Heart left ventricle (tissue), 16 donors: ENCODE data around the gene SLCO3A1. TPM values are rescaled to one million over a fixed set of nuclear protein-coding genes. Genes with fewer than 3 reads are reported as not detected.

Experiments
- ATAC-seq, 4 donors: fragments of 200-7000 bp; cut with Tn5 transposase; one replicate each; pipeline ENCODE4 v1.9.1; 2020 to 2022; ENCODE audit warnings: moderate library complexity in 4 of 4, mild to moderate bottlenecking in 3 of 4, moderate number of reproducible peaks in 1 of 4
- DNase-seq, 5 donors: peaks; one replicate each; pipeline ENCODE4 v3.0.0-alpha.2; 2020
- H3K27ac ChIP-seq, 12 donors: fragments of 200-600 bp; sonication (generic) in 4 of 12; one replicate each; pipeline versions ENCODE4 v1.5.0 to v1.8.0; 2016 to 2022; ENCODE audit warnings: mild to moderate bottlenecking in 2 of 12
- H3K27me3 ChIP-seq, 9 donors: fragments of 200-600 bp; sonication (generic) in 2 of 9; one replicate each; pipeline versions ENCODE4 v1.5.1 to v1.8.0; 2016 to 2022; ENCODE audit warnings: mild to moderate bottlenecking in 3 of 9
- H3K36me3 ChIP-seq, 9 donors: fragments of 200-600 bp; sonication (generic) in 2 of 9; one replicate each; pipeline versions ENCODE4 v1.5.0 to v1.8.0; 2018 to 2022; ENCODE audit warnings: mild to moderate bottlenecking in 2 of 9
- H3K4me1 ChIP-seq, 12 donors: fragments of 200-600 bp; sonication (generic) in 4 of 12; one replicate each; pipeline versions ENCODE4 v1.5.0 to v1.8.0; 2016 to 2022; ENCODE audit warnings: mild to moderate bottlenecking in 3 of 12
- H3K4me3 ChIP-seq, 12 donors: fragments of 200-600 bp; sonication (generic) in 4 of 12; one replicate each; pipeline versions ENCODE4 v1.5.0 to v1.8.0; 2017 to 2022; ENCODE audit warnings: mild to moderate bottlenecking in 9 of 12, moderate library complexity in 4 of 12
- H3K9me3 ChIP-seq, 12 donors: fragments of 200-600 bp; sonication (generic) in 4 of 12; one replicate each; pipeline versions ENCODE4 v1.5.0 to v1.8.0; 2016 to 2022; ENCODE audit warnings: mild to moderate bottlenecking in 1 of 12
- POLR2A ChIP-seq, 2 donors: fragments of 450-650 bp; IDR thresholded peaks; one replicate each; pipeline ENCODE4 v1.6.1; 2017; ENCODE audit warnings: antibody characterized with exemption in 2 of 2, mild to moderate bottlenecking in 2 of 2, moderate library complexity in 2 of 2
- WGBS, 4 donors: extraction: QIAGEN DNeasy Blood & Tissue Kit in 2 of 4; methylation state at CpG; one replicate each; pipeline versions ENCODE4 v1.1.5 to v1.1.7; 2013 to 2018; 5-methylcytosine and 5-hydroxymethylcytosine counted together
- intact Hi-C, 10 donors: fragments of 100-400 bp; cut with DNase I; formaldehyde crosslinking; loops; one replicate each; pipeline versions ENCODE4 v1.11.1 to v1.14.2; 2022
- polyA plus RNA-seq, 2 donors: library from polyadenylated mRNA; stranded (reverse); fragments of 200-250 nt; gene quantifications; one replicate each; pipeline ENCODE4 v1.2.3, GENCODE V29; 2013
- total RNA-seq, 9 donors: library from RNA; depleted of rRNA in 2 of 9; stranded (reverse); fragments of >200 nt in 2 of 9; fragmentation: NEBNext Ultra II Directional in 3 of 9; extraction: Animal tissue kit (Norgen Biotek cat#: 25700) in 3 of 9; gene quantifications; one replicate each; pipeline versions ENCODE4 v1.1.0 to v1.2.4, GENCODE V29; 2016 to 2023
- TF ChIP-seq, protein P1 (sequence below), 12 donors: fragments of 200-600 bp; sonication (generic) in 4 of 12; IDR thresholded peaks; one replicate each; pipeline versions ENCODE4 v1.5.0 to v1.8.0; 2018 to 2022; ENCODE audit warnings: antibody characterized with exemption in 12 of 12, mild to moderate bottlenecking in 5 of 12
- donor health status: ischemic (EF 13 %, LVEDD 7.1; RV severe dilation, severe dysfunction).
- donor health status: healthy with polysubstance abuse.
- donor health status: DM: no; HTN: yes; CAD: no.
- donor health status: DM: no; HTN: no; CAD: no.
- donor health status: ischemic (EF 25% LVEDD 6.9; RV normal size, moderate dysfunction).
- donor health status: ischemic (EF 25% LVEDD 5.7; RV mildly dilated, moderate dysfunction).
- donor health status: healthy.
- donor health status: DM: yes; HTN: yes; CAD: no.
- donor health status: ischemic (EF 35%, LVEDD 5.7; RV mildly dilated, moderate dysfunction).
- donor health status: nonischemic (EF 11% LVEDD 7.7; RV severe dilation, severe dysfunction).
- donor health status: DM: yes; HTN: yes; CAD: no.
- donor health status: PGD.
- donor health status: ischemic (EF 29% LVEDD 5.4; RV normal size, mild dysfunction).
- donor health status: nonischemic (EF 23%, LVEDD 6.1; RV moderate dilation, normal function).

Gene SLCO3A1
- total and polyA plus RNA-seq, 11 donors: 26.3 to 64.2 (median 50.2) TPM

DNA sequence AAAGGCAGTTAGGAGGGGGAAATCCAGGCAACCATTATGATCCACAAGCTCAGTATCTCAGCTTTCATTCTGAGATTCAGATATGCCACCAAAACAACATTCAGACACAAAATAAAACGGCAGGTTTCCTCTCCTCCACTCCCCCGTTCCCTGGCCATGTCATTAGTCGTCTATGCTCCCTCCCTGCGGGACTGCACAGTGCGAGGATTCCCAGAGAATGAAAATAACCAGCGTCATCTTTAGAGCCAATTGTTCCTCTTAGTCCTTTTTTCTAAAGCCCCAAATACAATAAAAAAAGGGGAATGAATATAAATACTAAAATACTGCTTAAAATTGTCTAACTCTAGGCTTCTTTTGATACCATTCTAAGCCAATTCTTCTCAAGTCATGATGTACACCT, 7.8 kb upstream of the SLCO3A1 start:
- intact Hi-C loops: loop anchor here in 1 of 10 donors (10.0 kb wide), 1 partner anchor 231 kb away; no protein-coding TSS in a partner anchor
- no peaks in the 10 kb centered on the region for H3K36me3 ChIP-seq
- H3K27ac ChIP-seq: no peak overlapping the region
- WGBS, 4 donors: 50 to 68% (median 55%) methylated on average over 6 of the region's 6 CpGs
- no peak overlapping the region for H3K4me3 ChIP-seq
- peaks cover 0 to 14% (median 0%) of the 10 kb centered on the region in 12 donors for H3K4me1 ChIP-seq
- DNase-seq (no peak), ATAC-seq (no peak)
- no peaks in the 10 kb centered on the region for H3K27me3 ChIP-seq
- TF ChIP-seq POLR2A (IDR thresholded peaks at IDR 0.05): no peak
- TF ChIP-seq, protein P1, sequence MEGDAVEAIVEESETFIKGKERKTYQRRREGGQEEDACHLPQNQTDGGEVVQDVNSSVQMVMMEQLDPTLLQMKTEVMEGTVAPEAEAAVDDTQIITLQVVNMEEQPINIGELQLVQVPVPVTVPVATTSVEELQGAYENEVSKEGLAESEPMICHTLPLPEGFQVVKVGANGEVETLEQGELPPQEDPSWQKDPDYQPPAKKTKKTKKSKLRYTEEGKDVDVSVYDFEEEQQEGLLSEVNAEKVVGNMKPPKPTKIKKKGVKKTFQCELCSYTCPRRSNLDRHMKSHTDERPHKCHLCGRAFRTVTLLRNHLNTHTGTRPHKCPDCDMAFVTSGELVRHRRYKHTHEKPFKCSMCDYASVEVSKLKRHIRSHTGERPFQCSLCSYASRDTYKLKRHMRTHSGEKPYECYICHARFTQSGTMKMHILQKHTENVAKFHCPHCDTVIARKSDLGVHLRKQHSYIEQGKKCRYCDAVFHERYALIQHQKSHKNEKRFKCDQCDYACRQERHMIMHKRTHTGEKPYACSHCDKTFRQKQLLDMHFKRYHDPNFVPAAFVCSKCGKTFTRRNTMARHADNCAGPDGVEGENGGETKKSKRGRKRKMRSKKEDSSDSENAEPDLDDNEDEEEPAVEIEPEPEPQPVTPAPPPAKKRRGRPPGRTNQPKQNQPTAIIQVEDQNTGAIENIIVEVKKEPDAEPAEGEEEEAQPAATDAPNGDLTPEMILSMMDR (IDR thresholded peaks at IDR 0.05): no peak
- peaks cover 0 to 7% (median 0%) of the 10 kb centered on the region in 12 donors for H3K9me3 ChIP-seq

DNA sequence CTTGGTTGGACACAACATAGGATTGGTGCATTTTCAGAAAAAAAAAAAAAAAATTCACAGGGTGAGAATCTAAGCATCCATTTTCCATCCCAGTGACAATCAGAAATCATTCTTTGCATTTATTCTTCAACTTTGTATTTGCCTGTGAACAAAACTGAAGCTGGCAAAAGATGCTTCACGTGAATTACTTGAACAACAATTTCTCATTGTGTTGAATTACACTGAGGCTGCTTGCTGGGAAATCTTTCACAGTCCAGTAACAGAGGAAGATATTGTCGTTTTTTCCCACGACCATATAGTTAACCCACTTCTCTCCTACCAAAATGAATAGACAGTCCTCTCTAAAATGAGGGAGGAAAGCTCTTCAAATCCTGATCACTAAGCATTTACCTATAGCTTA, 4.3 kb upstream of the SLCO3A1 start:
- Histone ChIP-seq H3K36me3 (no peaks in the 10 kb centered on the region), H3K4me1 (peaks cover 4 to 32% (median 17%) of the 10 kb centered on the region in 12 donors), H3K27ac (peak overlapping the region in 1 of 12 donors; percentile 12), H3K4me3 (no peak overlapping the region), H3K9me3 (no peaks in the 10 kb centered on the region), H3K27me3 (no peaks in the 10 kb centered on the region)
- ATAC-seq: no peak
- no peak for DNase-seq
- TF ChIP-seq, protein P1 (IDR thresholded peaks at IDR 0.05): no peak
- no peak for TF ChIP-seq POLR2A (IDR thresholded peaks at IDR 0.05)
- intact Hi-C loops: loop anchor here in 1 of 10 donors (2.0 to 10.0 kb wide), 2 partner anchors 234 to 540 kb away; no protein-coding TSS in a partner anchor
- WGBS, 4 donors: 59 to 62% (median 62%) methylated on average over 3 of the region's 3 CpGs

DNA sequence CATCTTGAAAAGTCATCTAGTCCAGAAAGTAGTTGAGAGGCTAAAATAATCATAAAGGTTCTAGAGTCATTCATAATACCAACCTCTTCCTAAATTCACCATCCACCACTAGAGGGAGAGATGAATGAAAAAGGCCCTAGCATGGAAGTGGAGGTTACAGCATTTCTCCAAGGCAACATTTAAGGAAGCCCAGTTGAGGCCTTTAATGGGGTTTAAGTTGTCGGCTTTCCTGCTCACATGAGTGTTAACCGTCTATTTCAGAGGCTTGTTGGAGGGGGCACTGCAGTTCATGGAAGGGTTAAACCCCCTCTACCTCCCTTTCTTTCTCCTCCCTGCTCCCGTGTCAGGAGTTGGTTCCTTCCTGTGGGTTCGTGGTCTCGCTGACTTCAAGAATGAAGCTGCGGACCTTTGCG, 3.8 kb upstream of the SLCO3A1 start:
- H3K27me3 ChIP-seq: no peaks in the 10 kb centered on the region
- H3K9me3 ChIP-seq: no peaks in the 10 kb centered on the region
- no peaks in the 10 kb centered on the region for H3K36me3 ChIP-seq
- TF ChIP-seq POLR2A (IDR thresholded peaks at IDR 0.05): no peak
- TF ChIP-seq, protein P1 (IDR thresholded peaks at IDR 0.05): peak; percentile 34 to 68 (median 52)
- peaks cover 6 to 38% (median 19%) of the 10 kb centered on the region in 12 donors for H3K4me1 ChIP-seq
- ATAC-seq (no peak), DNase-seq (no peak)
- H3K4me3 ChIP-seq: no peak overlapping the region
- peak overlapping the region in 1 of 12 donors; percentile 12 for H3K27ac ChIP-seq
- 76 to 87% (median 79%) methylated on average over 7 of the region's 7 CpGs for WGBS, 4 donors
- intact Hi-C loops: loop anchor here (2.0 to 10.0 kb wide), 16 partner anchors 67 to 547 kb away; no protein-coding TSS in a partner anchor

DNA sequence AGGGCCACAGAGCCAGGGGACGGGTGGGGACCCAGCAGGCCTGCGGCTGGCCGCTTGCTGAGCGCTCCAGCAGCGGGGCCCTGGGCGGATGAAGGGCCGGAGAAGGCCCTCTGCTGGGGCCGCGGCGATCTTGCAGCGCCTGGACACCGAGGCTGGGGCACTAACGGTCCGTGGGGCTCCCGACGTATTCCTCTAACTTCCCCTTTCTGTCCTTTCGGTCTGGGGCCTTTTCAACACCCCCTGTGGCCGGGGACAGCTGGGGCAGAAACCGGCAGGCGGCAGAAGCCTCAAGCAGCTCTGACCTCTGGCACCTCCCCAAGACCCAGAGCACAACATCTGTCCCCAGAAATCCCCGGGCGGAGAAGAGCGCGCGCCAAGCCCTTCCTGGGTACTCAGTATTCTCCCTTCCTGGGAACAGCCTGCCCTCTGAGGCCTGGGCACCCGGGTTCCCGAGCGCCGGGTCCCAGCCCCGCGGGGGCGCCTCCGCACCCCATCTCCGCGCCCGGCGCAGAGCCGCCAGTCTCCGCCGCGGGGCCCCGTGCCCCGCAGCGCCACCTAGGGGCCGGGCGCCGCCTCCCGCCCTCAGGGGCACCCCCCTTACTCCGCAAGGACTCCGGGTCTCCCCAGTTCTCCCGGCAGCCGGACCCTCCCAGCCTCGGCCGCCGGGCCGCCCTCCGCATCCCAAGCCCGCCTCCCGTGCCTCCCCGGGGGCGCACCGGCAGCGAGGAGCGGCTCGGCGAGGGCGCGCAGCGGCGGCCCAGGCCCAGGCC, 582 bp upstream of the SLCO3A1 start:
- peaks cover 15 to 67% (median 47%) of the 10 kb centered on the region in 12 donors for H3K4me1 ChIP-seq
- WGBS, 4 donors: 1% methylated on average over 24 to 70 of the region's 70 CpGs
- no peaks in the 10 kb centered on the region for H3K27me3 ChIP-seq
- peak in 1 of 2 donors; percentile 31 for TF ChIP-seq POLR2A (IDR thresholded peaks at IDR 0.05)
- TF ChIP-seq, protein P1 (IDR thresholded peaks at IDR 0.05): peak; percentile 35 to 84 (median 71)
- H3K36me3 ChIP-seq: no peaks in the 10 kb centered on the region
- ATAC-seq (peak; percentile 77 to 91 (median 84)), DNase-seq (peak; percentile 82 to 92 (median 84))
- intact Hi-C loops: loop anchor here (1.0 to 10.0 kb wide), 25 partner anchors 14 to 551 kb away; no protein-coding TSS in a partner anchor
- peak overlapping the region; percentile 42 to 95 (median 80) for H3K4me3 ChIP-seq
- no peaks in the 10 kb centered on the region for H3K9me3 ChIP-seq
- peak overlapping the region; percentile 85 to 99 (median 98) for H3K27ac ChIP-seq
